Stomach (tissue), 9 donors: ENCODE measurements around the gene FZD7. TPM values are rescaled to one million over a fixed set of nuclear protein-coding genes. Genes with fewer than 3 reads are reported as not detected.

ENCODE experiments used
- DNase-seq, 2 donors: peaks; one replicate each; pipeline versions ENCODE4 v3.0.0 to v3.0.0-alpha.2; 2013 to 2019
- H3K27ac ChIP-seq, 5 donors: fragments of 200-600 bp in 4 of 5; sonication (generic) in 4 of 5; one replicate each; pipeline ENCODE4 v1.5.1; 2013 to 2019; ENCODE audit warnings: mild to moderate bottlenecking in 1 of 5, moderate library complexity in 1 of 5
- H3K27me3 ChIP-seq, 3 donors: fragments of 200-600 bp; sonication (generic); one replicate each; pipeline ENCODE4 v1.5.1; 2017 to 2019; ENCODE audit warnings: mixed run types in 1 of 3
- H3K36me3 ChIP-seq, 4 donors: fragments of 200-600 bp; sonication (generic); 1 replicate in 3 of 4; 2 replicates in 1 of 4; pipeline ENCODE4 v1.5.1; 2016 to 2019
- H3K4me1 ChIP-seq, 4 donors: fragments of 200-600 bp; sonication (generic); one replicate each; pipeline ENCODE4 v1.5.1; 2016 to 2019
- H3K4me3 ChIP-seq, 4 donors: fragments of 200-600 bp; sonication (generic) in 3 of 4; one replicate each; pipeline ENCODE4 v1.5.1; 2016 to 2019; ENCODE audit warnings: mild to moderate bottlenecking in 1 of 4
- H3K9me3 ChIP-seq, 4 donors: fragments of 200-600 bp; sonication (generic); one replicate each; pipeline ENCODE4 v1.5.1; 2016 to 2019
- CTCF ChIP-seq, 7 experiments: fragments of 450-650 bp in 4 of 7; fragments of 200-600 bp in 3 of 7; sonication (generic) in 3 of 7; IDR thresholded peaks; one replicate each; pipeline ENCODE4 v1.5.1; 2016 to 2019; ENCODE audit warnings: antibody characterized with exemption in 7 of 7, control low read depth in 2 of 7, mild to moderate bottlenecking in 1 of 7
- EP300 ChIP-seq: sonication (generic); formaldehyde crosslinking; IDR thresholded peaks from one replicate; pipeline ENCODE4 v1.6.1; 2017; ENCODE audit warnings: antibody characterized with exemption
- POLR2A ChIP-seq, 4 donors: fragments of 450-650 bp; IDR thresholded peaks; one replicate each; pipeline ENCODE4 v1.6.1; 2016; ENCODE audit warnings: antibody characterized with exemption in 4 of 4, control low read depth in 2 of 4, mild to moderate bottlenecking in 1 of 4, moderate library complexity in 1 of 4
- POLR2AphosphoS5 ChIP-seq, 3 donors: sonication (generic); formaldehyde crosslinking; IDR thresholded peaks; one replicate each; pipeline ENCODE4 v1.6.1; 2016; ENCODE audit warnings: antibody characterized with exemption in 3 of 3
- WGBS, 5 donors: extraction: QIAGEN DNeasy Blood & Tissue Kit in 3 of 5; methylation state at CpG; one replicate each; pipeline versions ENCODE4 v1.1.5 to v1.1.7; 2013 to 2018; 5-methylcytosine and 5-hydroxymethylcytosine counted together
- intact Hi-C: fragments of 100-400 bp; cut with DNase I; formaldehyde crosslinking; loops from one replicate; pipeline ENCODE4 v1.15.1; 2023; ENCODE audit warnings: low total_unique reads
- polyA plus RNA-seq, 3 donors: library from polyadenylated mRNA; stranded (reverse); fragments of 200-250 nt; gene quantifications; one replicate each; pipeline ENCODE4 v1.2.3, GENCODE V29; 2013
- total RNA-seq, 5 donors: library from RNA; depleted of rRNA; stranded (reverse); fragments of >200 nt; gene quantifications; one replicate each; pipeline versions ENCODE4 v1.1.0 to v1.2.3, GENCODE V29; 2014 to 2016
- donor health status: healthy with polysubstance abuse.
- donor health status: Bipolar disorder and iron deficiency.
- donor health status: healthy.

FZD7 gene
- total and polyA plus RNA-seq, 8 donors = 1.7 to 20.9 (median 4.9) TPM

- 72 to 87% (median 83%) methylated on average over 4 of the region's 4 CpGs for WGBS, 5 donors
- H3K9me3 ChIP-seq = no peaks in the 10 kb centered on the region
- intact Hi-C loops = no loop called here
- H3K4me3 ChIP-seq = no peak overlapping the region
- H3K36me3 ChIP-seq = no peaks in the 10 kb centered on the region
- DNase-seq = peak in 1 of 2 donors; percentile 33
- no peak for TF ChIP-seq POLR2A (IDR thresholded peaks at IDR 0.05)
- TF ChIP-seq POLR2AphosphoS5 (IDR thresholded peaks at IDR 0.05) = no peak
- TF ChIP-seq EP300 = no peak
- TF ChIP-seq CTCF (IDR thresholded peaks at IDR 0.05) = no peak
- H3K27me3 ChIP-seq = peaks cover 0 to 32% (median 19%) of the 10 kb centered on the region in 3 donors
- peaks cover 23 to 32% (median 28%) of the 10 kb centered on the region in 4 donors for H3K4me1 ChIP-seq
- no peak overlapping the region for H3K27ac ChIP-seq
Measured at GRCh38 chr2:202030691-202031090, 3.0 kb upstream of the FZD7 start.

- H3K36me3 ChIP-seq = no peaks in the 10 kb centered on the region
- H3K27me3 ChIP-seq = peaks cover 0 to 39% (median 26%) of the 10 kb centered on the region in 3 donors
- intact Hi-C loops = no loop called here
- H3K4me1 ChIP-seq = peaks cover 23 to 36% (median 32%) of the 10 kb centered on the region in 4 donors
- DNase-seq = peak in 1 of 2 donors; percentile 65
- H3K4me3 ChIP-seq = no peak overlapping the region
- no peaks in the 10 kb centered on the region for H3K9me3 ChIP-seq
- TF ChIP-seq POLR2A (IDR thresholded peaks at IDR 0.05) (no peak), POLR2AphosphoS5 (IDR thresholded peaks at IDR 0.05) (no peak), EP300 (no peak), CTCF (IDR thresholded peaks at IDR 0.05) (no peak)
- H3K27ac ChIP-seq = peak overlapping the region in 2 of 5 donors; percentile 89 to 96
- 69 to 77% (median 75%) methylated on average over 4 of the region's 4 CpGs for whole genome bisulfite sequencing, 5 donors
Measured at GRCh38 chr2:202031246-202031951, 2.3 kb upstream of the FZD7 start.

GRCh38 chr2:202032846-202033316, 774 bp upstream of the FZD7 start:
- peak; percentile 47 to 90 for DNase-seq
- Histone ChIP-seq H3K4me1 (peaks cover 23 to 41% (median 32%) of the 10 kb centered on the region in 4 donors), H3K4me3 (peak overlapping the region; percentile 76 to 84 (median 78)), H3K9me3 (no peaks in the 10 kb centered on the region), H3K27me3 (peaks cover 3 to 50% (median 34%) of the 10 kb centered on the region in 3 donors), H3K27ac (peak overlapping the region; percentile 81 to 96 (median 89)), H3K36me3 (no peaks in the 10 kb centered on the region)
- TF ChIP-seq EP300 = no peak
- no peak for TF ChIP-seq CTCF (IDR thresholded peaks at IDR 0.05)
- no peak for TF ChIP-seq POLR2AphosphoS5 (IDR thresholded peaks at IDR 0.05)
- no peak for TF ChIP-seq POLR2A (IDR thresholded peaks at IDR 0.05)
- intact Hi-C loops = no loop called here
- 0 to 2% (median 1%) methylated on average over 24 to 42 of the region's 42 CpGs for WGBS, 5 donors

- intact Hi-C loops = loop anchor here (5.0 kb wide), 1 partner anchor 143 kb away; no protein-coding TSS in a partner anchor
- H3K4me3 ChIP-seq = peak overlapping the region; percentile 76 to 84 (median 78)
- H3K27ac ChIP-seq = peak overlapping the region; percentile 88 to 96 (median 89)
- WGBS, 5 donors = 1 to 2% (median 1%) methylated on average over 41 to 105 of the region's 105 CpGs
- peak in 1 of 2 donors; percentile 65 for DNase-seq
- H3K4me1 ChIP-seq = peaks cover 33 to 55% (median 41%) of the 10 kb centered on the region in 4 donors
- H3K36me3 ChIP-seq = no peaks in the 10 kb centered on the region
- peaks cover 3 to 51% (median 34%) of the 10 kb centered on the region in 3 donors for H3K27me3 ChIP-seq
- no peak for TF ChIP-seq POLR2A (IDR thresholded peaks at IDR 0.05)
- TF ChIP-seq EP300 = no peak
- TF ChIP-seq POLR2AphosphoS5 (IDR thresholded peaks at IDR 0.05) = no peak
- TF ChIP-seq CTCF (IDR thresholded peaks at IDR 0.05) = no peak
- no peaks in the 10 kb centered on the region for H3K9me3 ChIP-seq
Measured at GRCh38 chr2:202034249-202035088, 814 bp downstream of the FZD7 start.
